Vagina (tissue), 2 donors: ENCODE data around the gene LYAR. TPM values are rescaled to one million over a fixed set of nuclear protein-coding genes. Genes with fewer than 3 reads are reported as not detected.
"Not testable (repeated sequence)": the region's sequence is repeated elsewhere in the genome, so short reads cannot be mapped to it uniquely, and the experiment has no call there.

ENCODE experiments used
- DNase-seq, 2 donors: peaks; one replicate each; pipeline ENCODE4 v3.0.0-alpha.2; 2017; ENCODE audit errors: extremely low spot score in 2 of 2
- H3K27ac ChIP-seq: fragments of 200-600 bp; sonication (generic); one replicate; pipeline ENCODE4 v1.5.1; 2019
- H3K27me3 ChIP-seq: fragments of 200-600 bp; sonication (generic); one replicate; pipeline ENCODE4 v1.5.1; 2019
- H3K36me3 ChIP-seq, 2 donors: fragments of 200-600 bp; sonication (generic); one replicate each; pipeline ENCODE4 v1.5.1; 2017 to 2019
- H3K4me1 ChIP-seq: fragments of 200-600 bp; sonication (generic); one replicate; pipeline ENCODE4 v1.5.1; 2019
- H3K4me3 ChIP-seq, 2 donors: fragments of 200-600 bp; sonication (generic); 1 replicate in 1 of 2; 2 replicates in 1 of 2; pipeline ENCODE4 v1.5.1; 2016 to 2019
- H3K9me3 ChIP-seq: fragments of 200-600 bp; sonication (generic); one replicate; pipeline ENCODE4 v1.5.1; 2019
- POLR2A ChIP-seq, 2 donors: fragments of 450-650 bp; IDR thresholded peaks; one replicate each; pipeline ENCODE4 v1.6.1; 2017; ENCODE audit warnings: antibody characterized with exemption in 2 of 2, mild to moderate bottlenecking in 2 of 2, moderate library complexity in 2 of 2
- POLR2AphosphoS5 ChIP-seq, 2 donors: sonication (generic); formaldehyde crosslinking; IDR thresholded peaks; one replicate each; pipeline ENCODE4 v1.9.0; 2017; ENCODE audit warnings: antibody characterized with exemption in 2 of 2, mild to moderate bottlenecking in 2 of 2, low read depth in 1 of 2; ENCODE audit not compliant: insufficient read depth in 1 of 2
- intact Hi-C: fragments of 100-400 bp; cut with DNase I; formaldehyde crosslinking; loops from one replicate; pipeline ENCODE4 v1.15.1; 2023
- total RNA-seq: library from RNA; depleted of rRNA; stranded (reverse); fragments of >200 nt; gene quantifications from one replicate; pipeline ENCODE4 v1.2.3, GENCODE V29; 2016
- TF ChIP-seq, protein P1 (sequence below), 3 experiments: fragments of 450-650 bp in 2 of 3; fragments of 200-600 bp in 1 of 3; sonication (generic) in 1 of 3; IDR thresholded peaks; one replicate each; pipeline ENCODE4 v1.5.1; 2017 to 2019; ENCODE audit warnings: antibody characterized with exemption in 3 of 3, mild to moderate bottlenecking in 2 of 3, moderate library complexity in 2 of 3

Gene LYAR
- total RNA-seq, 1 donor from 2014 or later = 6.4 TPM

DNA sequence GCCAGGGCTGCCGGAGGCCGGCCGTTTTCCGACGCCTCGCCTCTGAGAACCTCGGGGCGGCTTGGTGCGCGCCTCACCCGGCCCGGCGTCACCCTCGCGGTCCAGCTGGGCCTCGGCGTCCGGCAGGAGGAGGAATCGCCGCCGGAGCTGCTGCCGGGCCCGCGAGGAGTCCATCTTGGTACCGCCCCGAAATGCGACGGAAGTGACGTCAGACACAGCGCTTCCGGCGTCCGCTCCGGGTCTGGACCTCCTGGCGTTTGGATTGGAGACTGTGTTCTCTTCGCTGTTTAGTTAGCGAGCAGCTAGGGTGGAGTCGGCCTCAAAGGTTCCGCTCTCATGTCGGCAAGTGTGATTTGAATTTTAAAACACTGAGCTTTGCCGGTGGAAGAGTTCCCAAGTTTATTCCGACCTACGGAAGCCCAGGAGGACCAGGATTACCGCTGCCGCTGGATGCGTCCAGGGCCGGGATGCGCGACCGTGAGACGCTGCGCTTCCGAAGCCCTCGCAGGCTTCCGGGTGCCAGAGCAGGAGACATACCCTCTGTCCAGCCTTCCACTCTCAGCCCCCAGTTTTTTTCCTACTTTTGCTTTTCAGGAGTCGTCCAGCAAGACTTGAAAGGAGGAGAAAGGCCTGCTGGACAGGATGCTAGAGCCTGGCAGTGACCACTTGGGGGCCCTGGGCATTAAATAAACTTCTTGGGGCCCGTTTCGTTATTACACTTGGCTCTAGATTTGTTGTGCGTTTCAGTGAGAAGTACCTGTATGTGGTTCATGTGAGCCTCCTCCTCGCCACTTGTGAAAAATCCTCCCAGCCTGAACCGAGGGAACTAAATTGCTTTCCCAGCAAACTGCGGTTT lies 41.7 kb downstream of the LYAR start, which contains the start of gene TMEM128:
Gene TMEM128 (minus strand): TSS at position 195 of the 856 bp plus-strand sequence. CDS start 21 bp downstream, at position 174.
- Histone ChIP-seq H3K27ac (peak within 1 kb of the TSS; percentile 92), H3K9me3 (no peaks in the 10 kb centered on the region), H3K4me3 (peak within 1 kb of the TSS; percentile 65 to 73), H3K27me3 (no peaks in the 10 kb centered on the region), H3K36me3 (peaks cover 0 to 29% of the 10 kb centered on the region in 2 donors), H3K4me1 (peaks cover 28% of the 10 kb centered on the region)
- intact Hi-C loops = no loop called here
- TF ChIP-seq POLR2A (IDR thresholded peaks at IDR 0.05) (peak in 1 of 2 donors; percentile 53), POLR2AphosphoS5 (IDR thresholded peaks at IDR 0.05; ENCODE audit: insufficient read depth in 1 of 2, low read depth in 1 of 2) (peak; percentile 86 to 96)
- TF ChIP-seq, protein P1, sequence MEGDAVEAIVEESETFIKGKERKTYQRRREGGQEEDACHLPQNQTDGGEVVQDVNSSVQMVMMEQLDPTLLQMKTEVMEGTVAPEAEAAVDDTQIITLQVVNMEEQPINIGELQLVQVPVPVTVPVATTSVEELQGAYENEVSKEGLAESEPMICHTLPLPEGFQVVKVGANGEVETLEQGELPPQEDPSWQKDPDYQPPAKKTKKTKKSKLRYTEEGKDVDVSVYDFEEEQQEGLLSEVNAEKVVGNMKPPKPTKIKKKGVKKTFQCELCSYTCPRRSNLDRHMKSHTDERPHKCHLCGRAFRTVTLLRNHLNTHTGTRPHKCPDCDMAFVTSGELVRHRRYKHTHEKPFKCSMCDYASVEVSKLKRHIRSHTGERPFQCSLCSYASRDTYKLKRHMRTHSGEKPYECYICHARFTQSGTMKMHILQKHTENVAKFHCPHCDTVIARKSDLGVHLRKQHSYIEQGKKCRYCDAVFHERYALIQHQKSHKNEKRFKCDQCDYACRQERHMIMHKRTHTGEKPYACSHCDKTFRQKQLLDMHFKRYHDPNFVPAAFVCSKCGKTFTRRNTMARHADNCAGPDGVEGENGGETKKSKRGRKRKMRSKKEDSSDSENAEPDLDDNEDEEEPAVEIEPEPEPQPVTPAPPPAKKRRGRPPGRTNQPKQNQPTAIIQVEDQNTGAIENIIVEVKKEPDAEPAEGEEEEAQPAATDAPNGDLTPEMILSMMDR (IDR thresholded peaks at IDR 0.05) = peak in 1 of 3 experiments; percentile 23
- peak in 1 of 2 donors; percentile 95 for DNase-seq

DNA sequence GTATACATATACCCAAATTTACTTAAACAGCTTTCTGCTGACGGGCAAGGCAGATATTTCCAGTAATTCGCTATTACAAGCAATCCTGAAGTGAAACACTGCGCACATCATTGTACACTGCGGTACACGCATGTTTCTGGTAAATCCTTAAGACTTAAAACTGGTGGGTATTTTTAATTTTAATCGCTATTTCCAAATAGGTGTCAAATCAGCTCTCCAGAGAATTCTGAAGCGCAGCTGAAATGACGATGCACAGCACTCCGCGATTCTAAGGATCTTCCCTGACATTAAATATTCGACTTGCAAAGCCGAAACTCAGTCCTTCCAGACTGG lies 42.3 kb downstream of the LYAR start:
- Histone ChIP-seq H3K4me1 (peaks cover 28% of the 10 kb centered on the region), H3K36me3 (peaks cover 0 to 31% of the 10 kb centered on the region in 2 donors), H3K27me3 (no peaks in the 10 kb centered on the region), H3K4me3 (peak overlapping the region; percentile 65 to 73), H3K9me3 (no peaks in the 10 kb centered on the region), H3K27ac (peak overlapping the region; percentile 92)
- intact Hi-C loops = no loop called here
- TF ChIP-seq POLR2A (IDR thresholded peaks at IDR 0.05) (no peak), POLR2AphosphoS5 (IDR thresholded peaks at IDR 0.05; ENCODE audit: insufficient read depth in 1 of 2, low read depth in 1 of 2) (no peak)
- TF ChIP-seq, protein P1 (IDR thresholded peaks at IDR 0.05) = no peak
- DNase-seq = no peak

DNA sequence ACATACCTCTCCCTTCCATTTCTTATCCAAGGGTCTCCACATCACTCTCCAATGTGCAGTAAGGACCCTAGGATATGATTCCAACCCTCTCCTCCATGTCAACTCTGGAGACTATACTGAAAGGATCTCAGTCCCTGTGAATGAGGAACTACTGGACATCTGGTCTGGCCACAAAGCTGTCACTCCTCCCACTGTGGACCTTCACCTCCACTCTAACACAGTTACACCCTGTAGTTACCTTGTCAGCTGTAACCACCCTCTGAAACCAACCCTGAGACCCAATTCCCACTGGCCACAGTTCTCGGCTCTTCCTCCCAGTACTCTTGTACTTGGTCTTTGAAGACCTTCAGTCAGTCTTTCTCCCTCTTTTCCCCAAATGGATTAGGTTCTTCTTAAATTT lies 44.8 kb downstream of the LYAR start:
- TF ChIP-seq POLR2A (IDR thresholded peaks at IDR 0.05) (no peak), POLR2AphosphoS5 (IDR thresholded peaks at IDR 0.05; ENCODE audit: insufficient read depth in 1 of 2, low read depth in 1 of 2) (no peak)
- TF ChIP-seq, protein P1 (IDR thresholded peaks at IDR 0.05) = no peak
- Histone ChIP-seq H3K9me3 (no peaks in the 10 kb centered on the region), H3K4me3 (no peak overlapping the region), H3K36me3 (peaks cover 0 to 47% of the 10 kb centered on the region in 2 donors), H3K27me3 (no peaks in the 10 kb centered on the region), H3K27ac (no peak overlapping the region), H3K4me1 (peaks cover 28% of the 10 kb centered on the region)
- intact Hi-C loops = no loop called here
- DNase-seq = no peak

DNA sequence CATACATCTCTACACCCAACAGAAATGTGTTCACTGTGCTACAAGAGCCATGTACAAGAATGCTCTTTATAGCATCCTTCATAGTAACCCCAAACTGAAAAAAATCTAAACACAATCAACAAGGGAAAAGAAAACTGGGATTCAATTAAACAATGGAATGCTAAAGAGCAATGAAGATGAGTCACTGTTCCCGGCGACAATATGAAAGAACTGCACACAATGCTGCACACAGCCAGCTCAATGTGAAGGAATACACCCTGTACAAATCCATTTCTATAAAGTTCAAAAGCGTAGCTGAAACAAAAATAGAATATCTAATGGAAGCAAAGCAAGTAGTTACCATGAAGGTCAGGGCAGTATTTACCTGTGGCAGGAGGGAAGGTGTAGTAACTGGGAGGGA lies 50.4 kb downstream of the LYAR start:
- intact Hi-C loops = not testable (repeated sequence)

DNA sequence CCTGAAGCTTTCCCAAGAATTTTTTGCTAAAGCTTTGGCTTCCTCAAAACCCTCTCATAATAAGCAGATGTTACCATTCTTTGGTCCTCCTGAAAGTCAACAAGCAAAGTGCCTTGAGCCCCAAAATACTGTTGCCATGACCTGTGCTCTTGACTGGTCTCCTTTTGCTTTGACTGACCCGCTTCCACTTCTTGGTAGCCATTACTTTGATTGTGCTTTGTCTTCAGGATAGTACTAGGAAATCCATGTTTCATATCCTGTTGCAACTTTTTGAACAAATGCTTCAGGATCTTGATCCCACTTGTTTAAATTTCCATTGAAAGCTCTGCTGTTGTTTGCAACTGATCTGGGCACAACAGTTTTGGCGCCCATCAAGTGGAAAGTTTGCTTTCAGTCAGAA lies 56.3 kb downstream of the LYAR start:
- Histone ChIP-seq H3K27me3 (no peaks in the 10 kb centered on the region), H3K36me3 (peaks cover 0 to 21% of the 10 kb centered on the region in 2 donors), H3K4me3 (no peak overlapping the region), H3K9me3 (peaks cover 6% of the 10 kb centered on the region), H3K27ac (no peak overlapping the region), H3K4me1 (no peaks in the 10 kb centered on the region)
- intact Hi-C loops = no loop called here
- DNase-seq = no peak
- no peak for TF ChIP-seq POLR2AphosphoS5 (IDR thresholded peaks at IDR 0.05; ENCODE audit: insufficient read depth in 1 of 2, low read depth in 1 of 2)
- TF ChIP-seq POLR2A (IDR thresholded peaks at IDR 0.05) = no peak
- TF ChIP-seq, protein P1 (IDR thresholded peaks at IDR 0.05) = no peak

More for the DNA sequence above, 50.4 kb downstream of the LYAR start:
- DNase-seq, H3K27me3 ChIP-seq, H3K9me3 ChIP-seq, H3K27ac ChIP-seq, H3K4me1 ChIP-seq, H3K4me3 ChIP-seq: not testable (repeated sequence)
- peaks cover 0 to 66% of the 10 kb centered on the region in 2 donors for H3K36me3 ChIP-seq
